GM21619 (cell line): ENCODE results near the gene TRAPPC13.
"Not testable (repeated sequence)": the region's sequence is repeated elsewhere in the genome, so short reads cannot be mapped to it uniquely, and the experiment has no call there.

Experiments
- ATAC-seq: cut with Tn5 transposase; IDR thresholded peaks from one replicate; pipeline ENCODE4 v1.9.1; 2021; ENCODE audit not compliant: unreplicated experiment

TRAPPC13 gene, protein sequence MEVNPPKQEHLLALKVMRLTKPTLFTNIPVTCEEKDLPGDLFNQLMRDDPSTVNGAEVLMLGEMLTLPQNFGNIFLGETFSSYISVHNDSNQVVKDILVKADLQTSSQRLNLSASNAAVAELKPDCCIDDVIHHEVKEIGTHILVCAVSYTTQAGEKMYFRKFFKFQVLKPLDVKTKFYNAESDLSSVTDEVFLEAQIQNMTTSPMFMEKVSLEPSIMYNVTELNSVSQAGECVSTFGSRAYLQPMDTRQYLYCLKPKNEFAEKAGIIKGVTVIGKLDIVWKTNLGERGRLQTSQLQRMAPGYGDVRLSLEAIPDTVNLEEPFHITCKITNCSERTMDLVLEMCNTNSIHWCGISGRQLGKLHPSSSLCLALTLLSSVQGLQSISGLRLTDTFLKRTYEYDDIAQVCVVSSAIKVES

DNA sequence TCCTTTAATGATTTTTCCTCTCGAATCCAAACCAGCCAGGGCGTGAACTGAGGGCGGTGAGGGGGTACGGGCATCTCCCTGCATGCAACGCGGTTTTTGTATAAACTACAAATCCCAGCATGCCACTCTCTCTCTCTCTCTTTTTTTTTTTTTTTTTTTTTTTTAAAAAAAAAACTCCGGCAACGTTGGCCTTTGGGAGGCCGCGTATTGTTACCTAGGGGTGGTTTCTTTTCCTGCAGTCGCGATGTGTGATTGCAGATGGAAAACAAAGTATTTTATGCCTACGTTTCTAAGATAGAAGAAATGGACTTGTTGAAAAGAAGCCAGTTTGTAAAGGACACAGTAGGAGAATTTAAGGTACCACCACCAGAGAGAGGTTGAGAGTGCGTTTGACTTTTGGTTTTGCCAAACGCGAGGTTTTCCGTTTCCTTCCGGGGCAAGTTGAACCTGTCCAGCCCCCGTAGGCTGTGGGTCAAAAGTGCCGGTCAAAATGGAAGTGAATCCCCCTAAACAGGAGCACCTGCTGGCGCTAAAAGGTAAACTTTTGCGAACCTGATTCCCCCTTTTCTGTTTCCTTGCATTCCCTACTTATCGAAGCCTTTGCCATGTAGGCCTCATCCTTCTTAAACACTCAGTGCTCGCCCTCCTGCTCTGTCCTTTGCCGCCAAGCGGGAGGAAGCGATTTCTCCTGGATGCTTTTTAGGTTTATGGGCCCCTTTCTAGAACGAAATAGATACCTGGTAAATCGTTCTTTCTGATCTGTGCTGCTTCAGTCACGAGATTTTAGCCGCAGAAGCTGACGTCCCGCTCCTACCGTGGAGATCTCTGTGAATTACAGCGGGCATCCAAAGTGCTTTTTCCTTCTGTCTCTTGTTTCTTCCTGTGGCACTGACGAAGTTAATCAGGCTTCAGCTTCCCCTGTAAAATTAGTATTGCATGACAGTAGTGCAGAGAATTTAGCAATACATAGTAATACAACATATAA, at the start of gene TRAPPC13, which contains the start of gene SHLD3:
Gene TRAPPC13 (plus strand): TSS at position 457 of the 985 bp plus-strand sequence. CDS start 34 bp downstream, at position 491.
Gene SHLD3 (plus strand): TSS at position 457 of the 985 bp plus-strand sequence. CDS start 4,561 bp downstream, outside the sequence.
- peak; percentile 70 for ATAC-seq

- no peak for ATAC-seq
Observed at GRCh38 chr5:65577141-65577540, 47.7 kb upstream of the TRAPPC13 start.

GRCh38 chr5:65588694-65589093, 36.1 kb upstream of the TRAPPC13 start:
- no peak for ATAC-seq

DNA sequence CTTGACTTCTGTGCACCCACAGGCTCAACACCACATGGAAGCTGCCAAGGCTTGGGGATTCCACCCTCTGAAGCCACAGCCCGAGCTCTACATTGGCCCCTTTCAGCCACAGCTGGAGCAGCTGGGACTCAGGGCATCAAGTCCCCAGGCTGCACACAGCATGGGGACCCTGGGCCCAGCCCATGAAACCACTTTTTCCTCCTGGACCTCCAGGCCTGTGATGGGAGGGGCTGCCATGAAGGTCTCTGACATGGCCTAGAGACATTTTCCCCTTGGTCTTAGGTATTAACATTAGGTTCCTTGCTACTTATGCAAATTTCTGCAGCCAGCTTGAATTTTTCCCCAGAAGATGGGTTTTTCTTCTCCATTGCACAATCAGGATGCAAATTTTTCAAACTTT, 23.1 kb upstream of the TRAPPC13 start:
- not testable (repeated sequence) for ATAC-seq

DNA sequence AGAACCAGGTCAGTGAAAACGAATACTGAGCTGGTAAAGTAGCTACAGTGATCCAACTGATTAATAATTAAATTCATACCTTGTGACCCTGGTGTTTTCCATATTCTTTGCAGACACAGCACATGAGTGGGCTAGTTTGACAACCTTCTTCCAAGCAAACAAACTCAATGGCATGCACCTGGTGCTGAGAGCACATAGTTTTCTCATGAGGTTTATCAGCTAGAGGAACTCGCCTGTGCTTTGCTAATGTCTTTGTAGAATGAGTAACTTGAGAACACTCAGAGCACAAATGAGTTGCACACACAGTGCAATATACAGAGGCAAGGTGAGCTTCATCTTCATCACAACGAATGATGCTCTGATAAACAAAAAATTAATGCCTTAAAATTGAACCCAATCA, 13.3 kb upstream of the TRAPPC13 start:
- ATAC-seq, result no peak

DNA sequence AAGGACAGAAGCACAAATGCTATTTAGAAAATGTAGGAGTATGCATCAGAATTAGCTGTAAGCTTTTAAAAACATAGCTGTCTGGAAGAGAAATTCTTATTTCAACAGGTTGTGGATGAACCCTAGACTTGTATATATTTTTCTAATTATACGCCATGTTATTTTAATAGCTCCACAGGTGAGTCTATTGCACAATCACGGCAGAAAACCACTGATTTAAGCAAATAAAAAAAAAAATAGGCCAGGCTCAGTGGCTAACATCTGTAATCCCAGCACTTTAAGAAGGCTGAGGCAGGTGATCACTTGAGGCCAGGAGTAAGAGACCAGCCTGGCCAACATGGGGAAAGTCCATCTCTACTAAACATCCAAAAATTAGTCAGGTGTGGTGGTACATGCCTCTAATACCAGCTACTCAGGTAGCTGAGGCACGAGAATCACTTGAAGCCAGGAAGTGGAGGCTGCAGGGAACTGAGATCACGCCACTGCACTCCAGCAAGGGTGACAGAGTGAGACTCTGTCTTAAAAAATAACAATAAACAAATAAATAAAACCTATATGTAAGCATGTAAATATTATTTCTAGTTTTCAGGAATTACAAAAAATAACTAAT, 12.4 kb upstream of the TRAPPC13 start:
- ATAC-seq, result no peak

GRCh38 chr5:65620021-65620420, 4.8 kb upstream of the TRAPPC13 start:
- no peak for ATAC-seq

DNA sequence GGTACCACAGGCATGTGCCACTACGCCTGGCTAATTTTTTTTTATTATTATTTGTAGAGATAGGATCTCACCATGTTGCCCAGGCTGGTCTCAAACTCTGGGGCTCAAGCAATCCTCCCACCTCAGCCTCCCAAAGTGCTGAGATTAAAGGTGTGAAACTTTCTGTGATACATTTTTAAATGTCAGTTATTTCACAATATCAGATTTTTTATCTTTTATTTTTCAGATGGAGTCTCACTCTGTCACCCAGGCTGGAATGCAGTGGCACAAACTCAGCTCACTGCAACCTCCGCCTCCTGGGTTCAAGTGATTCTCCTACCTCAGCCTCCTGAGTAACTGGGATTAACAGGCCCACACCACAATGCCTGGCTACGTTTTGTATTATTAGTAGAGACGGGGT, 2.9 kb upstream of the TRAPPC13 start:
- ATAC-seq, result not testable (repeated sequence)

GRCh38 chr5:65623482-65623881, 1.3 kb upstream of the TRAPPC13 start:
- ATAC-seq, result no peak

GRCh38 chr5:65624025-65624570, 729 bp upstream of the TRAPPC13 start, which contains the start of gene TRIM23:
Gene TRIM23, minus strand, starts transcription at chr5:65624333. Its CDS starts 59 bp downstream, at chr5:65624274.
- ATAC-seq, result peak; percentile 95

DNA sequence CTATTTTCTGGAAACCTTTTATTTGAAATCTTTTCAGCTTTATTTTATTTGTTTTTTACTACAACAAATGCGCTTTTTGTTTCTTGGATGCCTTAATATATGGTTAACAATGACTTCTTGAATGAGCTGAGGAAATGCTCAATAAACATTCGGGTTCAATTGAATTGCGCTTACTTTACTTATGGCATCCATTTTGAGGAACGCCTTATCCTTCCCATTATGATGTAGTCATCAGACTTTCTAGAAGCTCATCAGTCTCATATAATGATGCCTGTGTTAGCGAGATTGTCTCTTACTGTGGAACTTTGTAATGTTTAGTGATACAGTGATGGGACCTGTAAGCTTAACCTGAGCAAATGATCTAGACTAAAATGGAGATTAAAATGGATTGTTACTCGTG, 916 bp downstream of the TRAPPC13 start:
- ATAC-seq, result no peak

GRCh38 chr5:65630981-65631380, 6.2 kb downstream of the TRAPPC13 start:
- no peak for ATAC-seq

GRCh38 chr5:65640240-65640639, 15.4 kb downstream of the TRAPPC13 start:
- no peak for ATAC-seq

DNA sequence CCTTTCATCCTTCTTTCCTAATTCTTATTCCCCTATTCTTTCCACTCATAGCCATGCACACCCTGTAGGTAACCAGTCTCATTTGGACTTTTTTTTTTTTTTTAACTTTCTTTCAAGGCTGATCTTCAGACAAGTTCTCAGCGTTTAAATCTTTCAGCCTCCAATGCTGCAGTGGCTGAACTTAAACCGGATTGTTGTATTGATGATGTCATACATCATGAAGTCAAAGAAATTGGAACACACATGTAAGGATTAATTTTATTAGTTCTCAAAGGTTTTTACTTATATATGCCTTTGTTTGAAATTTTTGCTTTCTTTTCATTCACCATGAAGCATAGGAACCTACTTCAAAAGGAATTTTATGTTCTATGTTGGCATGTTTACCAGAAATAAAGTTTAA, 22.1 kb downstream of the TRAPPC13 start:
- ATAC-seq, result no peak

DNA sequence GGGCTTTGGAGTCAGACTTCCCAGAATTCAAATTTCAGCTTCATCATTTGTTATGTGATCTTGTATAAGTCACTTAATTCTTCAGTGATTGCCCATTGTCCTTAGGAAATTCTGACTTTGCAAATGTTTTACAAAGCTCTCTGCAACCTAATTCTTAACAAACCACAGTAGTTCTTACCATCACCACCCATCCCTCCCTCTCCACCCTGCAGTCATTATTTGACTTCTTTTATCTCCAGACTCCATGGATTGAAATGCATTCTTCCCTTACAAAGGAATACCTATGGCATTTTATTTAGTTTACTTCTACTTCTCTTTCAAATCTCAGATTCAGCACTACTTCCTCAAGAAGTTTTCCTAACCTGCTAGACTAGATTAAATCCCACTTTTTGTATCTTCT, 23.1 kb downstream of the TRAPPC13 start:
- ATAC-seq, result no peak

DNA sequence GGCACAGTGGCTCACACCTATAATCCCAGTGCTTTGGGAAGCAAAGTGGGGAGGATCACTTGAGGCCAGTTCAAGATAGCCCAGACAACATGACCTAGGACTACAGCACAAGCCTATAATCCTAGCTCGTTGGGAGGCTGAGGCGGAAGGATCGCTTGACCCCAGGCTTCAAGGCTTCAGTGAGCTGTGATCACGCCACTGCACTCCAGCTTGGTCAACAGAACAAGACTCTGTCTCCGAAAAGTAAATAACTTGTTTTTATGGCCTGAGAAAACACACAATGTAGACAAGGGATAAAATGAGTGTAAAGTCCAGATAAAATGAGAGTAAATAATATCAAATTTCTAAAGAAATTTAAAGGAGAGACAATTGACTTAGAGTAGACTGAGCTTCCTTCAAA, 26.3 kb downstream of the TRAPPC13 start:
- no peak for ATAC-seq

DNA sequence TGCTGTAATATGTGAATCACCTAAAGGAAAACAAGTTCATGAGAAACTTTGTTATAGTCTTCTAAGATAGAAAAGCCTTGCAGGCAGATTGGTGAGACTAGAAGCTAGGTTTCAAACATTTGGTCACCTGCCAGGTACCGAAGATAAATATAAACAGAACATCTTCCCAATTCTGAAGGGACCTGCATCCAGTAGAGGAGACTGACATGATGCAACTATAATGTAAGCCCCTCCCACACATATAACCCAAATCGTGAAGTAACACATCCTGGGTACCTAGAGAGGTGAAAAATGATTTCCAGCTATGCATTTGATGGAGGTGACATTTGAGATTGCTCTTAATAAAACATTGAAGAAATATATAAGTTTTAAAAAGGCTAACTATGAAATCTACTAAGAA, 29.9 kb downstream of the TRAPPC13 start:
- no peak for ATAC-seq

GRCh38 chr5:65663804-65664521, 39.1 kb downstream of the TRAPPC13 start:
- no peak for ATAC-seq

DNA sequence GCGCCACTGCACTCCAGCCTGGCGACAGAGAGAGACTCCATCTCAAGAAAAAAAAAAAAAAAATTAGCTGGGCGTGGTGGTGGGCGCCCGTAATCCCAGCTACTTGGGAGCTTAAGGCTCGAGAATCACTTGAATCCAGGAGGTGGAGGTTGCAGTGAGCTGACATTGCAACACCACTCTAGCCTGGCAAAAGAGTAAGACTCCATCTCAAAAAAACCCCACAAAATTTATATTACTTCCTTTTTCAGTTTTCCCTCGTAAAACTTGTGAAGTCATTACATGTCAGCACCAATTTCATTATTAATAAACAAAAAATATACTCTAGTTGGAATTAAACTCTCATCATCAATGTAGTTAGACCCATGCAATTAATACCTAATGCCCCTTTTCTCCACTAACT, 43.9 kb downstream of the TRAPPC13 start:
- no peak for ATAC-seq

- no peak for ATAC-seq
Observed at GRCh38 chr5:65672796-65673195, 48.0 kb downstream of the TRAPPC13 start.
